Stimulated activated effector memory CD8-positive, alpha-beta T cell treated with anti-CD3 and anti-CD28 coated beads, Interleukin-12 subunit alpha, Interleukin-12 subunit beta, amount 100 ng/mL, for 72 hours (primary cell): ENCODE measurements around the gene NECAB2.

ENCODE experiments used
- ATAC-seq: fragments of 150-1000 bp; cut with Tn5 transposase; 2 replicates; pipeline ENCODE4 v1.10.0; 2021
- DNase-seq, 2 donors: peaks; one replicate each; pipeline ENCODE4 v3.0.0; 2021 to 2022; ENCODE audit warnings: low spot score in 2 of 2
- H3K27ac Mint-ChIP-seq: one replicate; pipeline ENCODE4 v1.8.0; 2022; ENCODE audit warnings: mild to moderate bottlenecking, mixed read lengths
- H3K36me3 Mint-ChIP-seq: one replicate; pipeline ENCODE4 v1.8.0; 2022; ENCODE audit warnings: mild to moderate bottlenecking, mixed read lengths
- H3K4me1 Mint-ChIP-seq: one replicate; pipeline ENCODE4 v1.8.0; 2022; ENCODE audit warnings: mixed read lengths
- H3K4me3 Mint-ChIP-seq: one replicate; pipeline ENCODE4 v1.8.0; 2022; ENCODE audit warnings: mild to moderate bottlenecking, mixed read lengths
- H3K9me3 Mint-ChIP-seq: one replicate; pipeline ENCODE4 v1.8.0; 2022; ENCODE audit warnings: mixed read lengths

NECAB2 gene

GRCh38 chr16:84003038-84003437 lies 35.0 kb downstream of the NECAB2 start:
- ATAC-seq (no peak), DNase-seq (no peak)
- Mint-ChIP-seq H3K4me1 (no peaks in the 10 kb centered on the region), H3K36me3 (no peaks in the 10 kb centered on the region), H3K4me3 (no peak overlapping the region), H3K9me3 (no peaks in the 10 kb centered on the region), H3K27ac (no peak overlapping the region)

GRCh38 chr16:84004442-84004841 lies 36.4 kb downstream of the NECAB2 start:
- Mint-ChIP-seq H3K4me1 (no peaks in the 10 kb centered on the region), H3K27ac (no peak overlapping the region), H3K9me3 (no peaks in the 10 kb centered on the region), H3K4me3 (no peak overlapping the region), H3K36me3 (no peaks in the 10 kb centered on the region)
- DNase-seq (no peak), ATAC-seq (no peak)

GRCh38 chr16:84005391-84005790 lies 37.3 kb downstream of the NECAB2 start:
- ATAC-seq (no peak), DNase-seq (no peak)
- no peaks in the 10 kb centered on the region for H3K4me1 Mint-ChIP-seq
- H3K36me3 Mint-ChIP-seq, result no peaks in the 10 kb centered on the region
- H3K27ac Mint-ChIP-seq, result no peak overlapping the region
- H3K4me3 Mint-ChIP-seq, result no peak overlapping the region
- no peaks in the 10 kb centered on the region for H3K9me3 Mint-ChIP-seq

GRCh38 chr16:84007520-84007919 lies 39.5 kb downstream of the NECAB2 start:
- Mint-ChIP-seq H3K36me3 (no peaks in the 10 kb centered on the region), H3K4me3 (no peak overlapping the region), H3K9me3 (no peaks in the 10 kb centered on the region), H3K27ac (no peak overlapping the region), H3K4me1 (no peaks in the 10 kb centered on the region)
- ATAC-seq, result no peak
- DNase-seq, result no peak

- no peak for ATAC-seq
- no peak for DNase-seq
- no peak overlapping the region for H3K4me3 Mint-ChIP-seq
- H3K36me3 Mint-ChIP-seq, result no peaks in the 10 kb centered on the region
- H3K4me1 Mint-ChIP-seq, result no peaks in the 10 kb centered on the region
- no peak overlapping the region for H3K27ac Mint-ChIP-seq
- H3K9me3 Mint-ChIP-seq, result no peaks in the 10 kb centered on the region
These were observed 39.9 kb downstream of the NECAB2 start for GRCh38 chr16:84007965-84008364.

GRCh38 chr16:84009282-84009681 lies 41.2 kb downstream of the NECAB2 start:
- Mint-ChIP-seq H3K9me3 (no peaks in the 10 kb centered on the region), H3K4me3 (no peak overlapping the region), H3K4me1 (peaks cover 3% of the 10 kb centered on the region), H3K27ac (no peak overlapping the region), H3K36me3 (no peaks in the 10 kb centered on the region)
- ATAC-seq (no peak), DNase-seq (no peak)

- peaks cover 10% of the 10 kb centered on the region for H3K4me1 Mint-ChIP-seq
- DNase-seq, result peak; percentile 15 to 75
- H3K9me3 Mint-ChIP-seq, result peaks cover 9% of the 10 kb centered on the region
- no peaks in the 10 kb centered on the region for H3K36me3 Mint-ChIP-seq
- H3K27ac Mint-ChIP-seq, result peak overlapping the region; percentile 54
- peak; percentile 82 for ATAC-seq
- H3K4me3 Mint-ChIP-seq, result peak overlapping the region; percentile 34
These were observed 45.9 kb downstream of the NECAB2 start for GRCh38 chr16:84013787-84014569.

GRCh38 chr16:84014570-84015327 lies 46.7 kb downstream of the NECAB2 start:
- peaks cover 9% of the 10 kb centered on the region for H3K9me3 Mint-ChIP-seq
- no peaks in the 10 kb centered on the region for H3K36me3 Mint-ChIP-seq
- DNase-seq (no peak), ATAC-seq (no peak)
- H3K4me1 Mint-ChIP-seq, result peaks cover 10% of the 10 kb centered on the region
- H3K27ac Mint-ChIP-seq, result peak overlapping the region; percentile 54
- peak overlapping the region; percentile 34 for H3K4me3 Mint-ChIP-seq

- H3K27ac Mint-ChIP-seq, result no peak overlapping the region
- H3K4me1 Mint-ChIP-seq, result peaks cover 10% of the 10 kb centered on the region
- no peak overlapping the region for H3K4me3 Mint-ChIP-seq
- DNase-seq (no peak), ATAC-seq (no peak)
- no peaks in the 10 kb centered on the region for H3K36me3 Mint-ChIP-seq
- H3K9me3 Mint-ChIP-seq, result peaks cover 9% of the 10 kb centered on the region
These were observed 47.4 kb downstream of the NECAB2 start for GRCh38 chr16:84015399-84015798.

GRCh38 chr16:84016477-84016876 lies 48.4 kb downstream of the NECAB2 start:
- Mint-ChIP-seq H3K36me3 (no peaks in the 10 kb centered on the region), H3K4me1 (peaks cover 10% of the 10 kb centered on the region), H3K27ac (no peak overlapping the region), H3K4me3 (no peak overlapping the region), H3K9me3 (peaks cover 14% of the 10 kb centered on the region)
- DNase-seq (no peak), ATAC-seq (no peak)

GRCh38 chr16:84018710-84019109 lies 50.7 kb downstream of the NECAB2 start:
- no peaks in the 10 kb centered on the region for H3K36me3 Mint-ChIP-seq
- DNase-seq, result no peak
- peaks cover 16% of the 10 kb centered on the region for H3K9me3 Mint-ChIP-seq
- H3K27ac Mint-ChIP-seq, result no peak overlapping the region
- H3K4me1 Mint-ChIP-seq, result peaks cover 10% of the 10 kb centered on the region
- no peak for ATAC-seq
- H3K4me3 Mint-ChIP-seq, result no peak overlapping the region

- Mint-ChIP-seq H3K27ac (no peak overlapping the region), H3K4me3 (no peak overlapping the region), H3K36me3 (no peaks in the 10 kb centered on the region), H3K4me1 (no peaks in the 10 kb centered on the region), H3K9me3 (peaks cover 11% of the 10 kb centered on the region)
- ATAC-seq (no peak), DNase-seq (no peak)
These were observed 52.3 kb downstream of the NECAB2 start for GRCh38 chr16:84020353-84020752.

- ATAC-seq, result no peak
- Mint-ChIP-seq H3K9me3 (peaks cover 11% of the 10 kb centered on the region), H3K4me1 (no peaks in the 10 kb centered on the region)
These were observed 53.4 kb downstream of the NECAB2 start for GRCh38 chr16:84021488-84021887.

GRCh38 chr16:84022644-84023043 lies 54.6 kb downstream of the NECAB2 start:
- H3K9me3 Mint-ChIP-seq, result peaks cover 11% of the 10 kb centered on the region
- H3K27ac Mint-ChIP-seq, result no peak overlapping the region
- no peak for ATAC-seq
- H3K4me1 Mint-ChIP-seq, result no peaks in the 10 kb centered on the region
- DNase-seq, result no peak
- H3K4me3 Mint-ChIP-seq, result no peak overlapping the region
- H3K36me3 Mint-ChIP-seq, result no peaks in the 10 kb centered on the region

More at GRCh38 chr16:84021488-84021887, 53.4 kb downstream of the NECAB2 start:
- DNase-seq, result no peak
- Mint-ChIP-seq H3K36me3 (no peaks in the 10 kb centered on the region), H3K4me3 (no peak overlapping the region), H3K27ac (no peak overlapping the region)

- no peak overlapping the region for H3K27ac Mint-ChIP-seq
- ATAC-seq, result no peak
- no peak for DNase-seq
These were observed 56.8 kb downstream of the NECAB2 start for GRCh38 chr16:84024854-84025253.

GRCh38 chr16:84026606-84027005 lies 58.6 kb downstream of the NECAB2 start:
- Mint-ChIP-seq H3K36me3 (no peaks in the 10 kb centered on the region), H3K4me1 (peaks cover 9% of the 10 kb centered on the region), H3K9me3 (peaks cover under 1% of the 10 kb centered on the region), H3K27ac (no peak overlapping the region), H3K4me3 (no peak overlapping the region)
- ATAC-seq, result no peak
- no peak for DNase-seq

More at GRCh38 chr16:84024854-84025253, 56.8 kb downstream of the NECAB2 start:
- Mint-ChIP-seq H3K9me3 (peaks cover 7% of the 10 kb centered on the region), H3K4me3 (no peak overlapping the region), H3K4me1 (peaks cover 8% of the 10 kb centered on the region), H3K36me3 (no peaks in the 10 kb centered on the region)
